ENCODE results near the gene ZSCAN5B.

Gene ZSCAN5B

DNA sequence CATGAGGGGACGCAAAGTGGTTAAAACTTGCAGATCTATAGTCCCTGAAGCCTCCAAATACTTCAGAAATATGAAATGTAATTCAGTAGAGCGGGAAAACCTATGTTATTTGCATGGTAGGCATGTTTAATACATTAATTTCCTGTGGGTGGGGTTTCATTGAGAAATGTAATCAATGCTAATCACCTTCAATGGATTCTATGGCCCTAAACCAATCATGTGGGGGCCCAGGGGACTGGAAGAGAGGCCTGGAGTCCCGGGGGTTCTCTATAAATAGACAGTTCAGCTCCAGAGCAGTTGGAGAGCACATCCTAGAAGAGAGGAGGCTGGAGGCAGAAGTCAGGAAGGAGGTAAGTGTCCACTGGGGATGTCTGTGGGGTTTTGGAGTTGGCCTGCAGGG, 4.4 kb upstream of the ZSCAN5B start, which contains the start of gene ZSCAN5C:
ZSCAN5C (plus strand) TSS at position 301 of the 400 bp plus-strand sequence. CDS start 3,641 bp downstream, outside the sequence.
- H4K20me1 ChIP-seq (ENCODE audit: insufficient read depth, low read length), result no peaks in the 10 kb centered on the region
- H3K79me2 ChIP-seq (ENCODE audit: low read length), result no peaks in the 10 kb centered on the region
- H3K27me3 ChIP-seq (replicated peaks; ENCODE audit: insufficient read depth, low read length), result peaks cover 61% of the 10 kb centered on the region
- TF ChIP-seq, protein P1, sequence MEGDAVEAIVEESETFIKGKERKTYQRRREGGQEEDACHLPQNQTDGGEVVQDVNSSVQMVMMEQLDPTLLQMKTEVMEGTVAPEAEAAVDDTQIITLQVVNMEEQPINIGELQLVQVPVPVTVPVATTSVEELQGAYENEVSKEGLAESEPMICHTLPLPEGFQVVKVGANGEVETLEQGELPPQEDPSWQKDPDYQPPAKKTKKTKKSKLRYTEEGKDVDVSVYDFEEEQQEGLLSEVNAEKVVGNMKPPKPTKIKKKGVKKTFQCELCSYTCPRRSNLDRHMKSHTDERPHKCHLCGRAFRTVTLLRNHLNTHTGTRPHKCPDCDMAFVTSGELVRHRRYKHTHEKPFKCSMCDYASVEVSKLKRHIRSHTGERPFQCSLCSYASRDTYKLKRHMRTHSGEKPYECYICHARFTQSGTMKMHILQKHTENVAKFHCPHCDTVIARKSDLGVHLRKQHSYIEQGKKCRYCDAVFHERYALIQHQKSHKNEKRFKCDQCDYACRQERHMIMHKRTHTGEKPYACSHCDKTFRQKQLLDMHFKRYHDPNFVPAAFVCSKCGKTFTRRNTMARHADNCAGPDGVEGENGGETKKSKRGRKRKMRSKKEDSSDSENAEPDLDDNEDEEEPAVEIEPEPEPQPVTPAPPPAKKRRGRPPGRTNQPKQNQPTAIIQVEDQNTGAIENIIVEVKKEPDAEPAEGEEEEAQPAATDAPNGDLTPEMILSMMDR (IDR thresholded peaks at IDR 0.05; ENCODE audit: low read length), result no peak
- TF ChIP-seq EZH2 (optimal IDR thresholded peaks at IDR 0.05; ENCODE audit: low read depth, low read length), result no peak
- no peak for TF ChIP-seq EZH2phosphoT487 (IDR thresholded peaks at IDR 0.05; ENCODE audit: low read length)
- no peak within 1 kb of the TSS for H3K4me3 ChIP-seq (ENCODE audit: low read length)
- DNase-seq, result no peak
- no peaks in the 10 kb centered on the region for H3K9me3 ChIP-seq (replicated peaks; ENCODE audit: insufficient read depth, low read length)
- no peaks in the 10 kb centered on the region for H3K36me3 ChIP-seq (replicated peaks; ENCODE audit: insufficient read depth, low read length)
- no peak within 1 kb of the TSS for H3K9ac ChIP-seq (ENCODE audit: low read length)
- H3K27ac ChIP-seq (ENCODE audit: low read length), result no peak within 1 kb of the TSS
- no peaks in the 10 kb centered on the region for H3K4me1 ChIP-seq (ENCODE audit: low read length)
- H2AFZ ChIP-seq (ENCODE audit: low read length), result no peak within 1 kb of the TSS
- no peaks in the 10 kb centered on the region for H3F3A ChIP-seq (ENCODE audit: insufficient read depth, low read length)
- no peaks in the 10 kb centered on the region for H3K9me2 ChIP-seq (replicated peaks; ENCODE audit: insufficient read depth, low read length)
- H3K4me2 ChIP-seq (ENCODE audit: low read depth, low read length), result no peak within 1 kb of the TSS

DNA sequence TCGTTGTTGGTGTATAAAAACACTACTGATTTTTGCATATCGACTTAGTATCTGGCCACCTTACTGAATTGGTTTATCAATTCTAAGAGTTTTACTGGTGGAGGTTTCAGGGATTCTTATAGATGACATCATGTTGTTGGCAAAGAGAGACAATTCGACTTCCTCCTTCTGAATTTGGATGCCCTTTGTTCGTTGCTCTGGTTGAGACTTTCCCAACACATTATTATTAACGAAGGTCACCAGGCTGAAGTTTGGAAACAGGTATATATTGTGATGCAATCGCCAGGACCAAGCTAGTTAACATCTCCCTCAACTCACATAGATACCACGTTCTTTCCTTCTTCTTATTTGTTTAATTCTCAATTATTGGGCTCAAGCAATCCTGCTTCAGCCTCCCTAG, 2.1 kb upstream of the ZSCAN5B start:
- Histone ChIP-seq H3K4me3 (ENCODE audit: low read length) (no peak overlapping the region), H3K9ac (ENCODE audit: low read length) (no peak overlapping the region), H3K36me3 (replicated peaks; ENCODE audit: insufficient read depth, low read length) (no peaks in the 10 kb centered on the region), H3F3A (ENCODE audit: insufficient read depth, low read length) (no peaks in the 10 kb centered on the region), H3K9me3 (replicated peaks; ENCODE audit: insufficient read depth, low read length) (no peaks in the 10 kb centered on the region), H3K9me2 (replicated peaks; ENCODE audit: insufficient read depth, low read length) (no peaks in the 10 kb centered on the region), H3K79me2 (ENCODE audit: low read length) (no peaks in the 10 kb centered on the region), H3K4me2 (ENCODE audit: low read depth, low read length) (no peak overlapping the region), H3K27me3 (replicated peaks; ENCODE audit: insufficient read depth, low read length) (peaks cover 68% of the 10 kb centered on the region), H2AFZ (ENCODE audit: low read length) (no peak overlapping the region), H3K27ac (ENCODE audit: low read length) (no peak overlapping the region), H4K20me1 (ENCODE audit: insufficient read depth, low read length) (no peaks in the 10 kb centered on the region), H3K4me1 (ENCODE audit: low read length) (no peaks in the 10 kb centered on the region)
- TF ChIP-seq, protein P1 (IDR thresholded peaks at IDR 0.05; ENCODE audit: low read length), result no peak
- no peak for TF ChIP-seq EZH2 (optimal IDR thresholded peaks at IDR 0.05; ENCODE audit: low read depth, low read length)
- TF ChIP-seq EZH2phosphoT487 (IDR thresholded peaks at IDR 0.05; ENCODE audit: low read length), result no peak
- no peak for DNase-seq

DNA sequence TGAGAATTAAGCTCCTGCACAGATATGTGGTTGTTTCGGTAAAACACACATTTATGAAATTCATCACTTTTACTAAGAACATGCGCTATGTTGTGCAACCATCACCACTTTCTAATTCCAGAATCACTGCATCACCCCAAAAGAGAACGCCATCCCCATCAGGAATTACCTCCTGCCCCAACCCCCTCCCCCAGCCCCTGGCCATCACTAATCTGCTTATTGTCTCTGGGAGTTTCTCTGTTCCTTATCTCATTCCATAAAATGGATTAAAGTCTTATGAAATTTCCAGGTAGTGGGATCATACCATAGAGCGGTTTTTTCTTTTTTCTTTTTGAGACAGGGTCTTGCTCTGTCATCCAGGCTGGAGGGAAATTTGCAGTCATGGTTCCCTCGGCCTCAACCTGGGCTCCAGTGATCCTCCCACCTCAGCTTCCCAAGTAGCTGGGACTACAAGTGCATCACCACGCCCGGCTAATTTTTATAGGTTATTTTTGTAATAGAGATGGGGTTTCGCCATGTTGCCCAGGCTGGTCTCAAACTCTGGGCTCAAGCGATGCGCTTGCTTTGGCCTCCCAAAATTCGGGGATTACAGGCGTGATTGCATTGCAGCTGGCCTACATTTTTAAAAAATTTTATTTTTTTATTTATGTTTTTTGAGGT, 3.5 kb downstream of the ZSCAN5B start:
- Histone ChIP-seq H2AFZ (ENCODE audit: low read length) (no peak overlapping the region), H4K20me1 (ENCODE audit: insufficient read depth, low read length) (no peaks in the 10 kb centered on the region), H3K4me1 (ENCODE audit: low read length) (no peaks in the 10 kb centered on the region), H3K27ac (ENCODE audit: low read length) (no peak overlapping the region), H3K4me3 (ENCODE audit: low read length) (no peak overlapping the region), H3K79me2 (ENCODE audit: low read length) (no peaks in the 10 kb centered on the region), H3K36me3 (replicated peaks; ENCODE audit: insufficient read depth, low read length) (no peaks in the 10 kb centered on the region), H3K9ac (ENCODE audit: low read length) (no peak overlapping the region), H3K4me2 (ENCODE audit: low read depth, low read length) (no peak overlapping the region), H3K9me3 (replicated peaks; ENCODE audit: insufficient read depth, low read length) (no peaks in the 10 kb centered on the region), H3K27me3 (replicated peaks; ENCODE audit: insufficient read depth, low read length) (peaks cover 61% of the 10 kb centered on the region), H3F3A (ENCODE audit: insufficient read depth, low read length) (no peaks in the 10 kb centered on the region), H3K9me2 (replicated peaks; ENCODE audit: insufficient read depth, low read length) (no peaks in the 10 kb centered on the region)
- no peak for DNase-seq
- TF ChIP-seq EZH2 (optimal IDR thresholded peaks at IDR 0.05; ENCODE audit: low read depth, low read length) (no peak), EZH2phosphoT487 (IDR thresholded peaks at IDR 0.05; ENCODE audit: low read length) (no peak)
- TF ChIP-seq, protein P1 (IDR thresholded peaks at IDR 0.05; ENCODE audit: low read length), result no peak

Measured in MM.1S (cell line).